CD14-positive monocyte (primary cell): ENCODE data around the gene PAWR. TPM values are rescaled to one million over a fixed set of nuclear protein-coding genes. Genes with fewer than 3 reads are reported as not detected.

ENCODE experiments used
- DNase-seq, 3 donors: peaks; one replicate each; pipeline ENCODE4 v3.0.0-alpha.2; 2011 to 2022
- H2AFZ ChIP-seq: 2 replicates; pipeline ENCODE4 v1.6.0; 2012; ENCODE audit warnings: mild to moderate bottlenecking, low read depth, low read length, inconsistent platforms; ENCODE audit not compliant: insufficient read depth, poor library complexity, severe bottlenecking
- H3K27ac ChIP-seq, 2 donors: 1 replicate in 1 of 2; 2 replicates in 1 of 2; pipeline ENCODE4 v1.5.1; 2012 to 2013; ENCODE audit warnings: low read length in 2 of 2, control low read depth in 1 of 2, inconsistent platforms in 1 of 2, low read depth in 1 of 2, mild to moderate bottlenecking in 1 of 2
- H3K27me3 ChIP-seq, 2 donors: one replicate each; pipeline versions ENCODE4 v1.6.0 to v1.6.1; 2011 to 2013; ENCODE audit warnings: low read length in 2 of 2; ENCODE audit not compliant: control insufficient read depth in 2 of 2, insufficient read depth in 2 of 2
- H3K36me3 ChIP-seq, 2 donors: replicated peaks in 1 of 2; 1 replicate in 1 of 2; 2 replicates in 1 of 2; pipeline versions ENCODE4 v1.5.1 to v1.6.1; 2012 to 2013; ENCODE audit warnings: low read length in 2 of 2, control low read depth in 1 of 2, inconsistent platforms in 1 of 2, mild to moderate bottlenecking in 1 of 2; ENCODE audit not compliant: insufficient read depth in 2 of 2, control insufficient read depth in 1 of 2
- H3K4me1 ChIP-seq, 2 donors: 1 replicate in 1 of 2; 2 replicates in 1 of 2; pipeline versions ENCODE4 v1.5.1 to v1.6.1; 2012 to 2013; ENCODE audit warnings: low read length in 2 of 2, control low read depth in 1 of 2, inconsistent platforms in 1 of 2, mild to moderate bottlenecking in 1 of 2, moderate library complexity in 1 of 2; ENCODE audit not compliant: insufficient read depth in 2 of 2, control insufficient read depth in 1 of 2
- H3K4me2 ChIP-seq: replicated peaks from 2 replicates; pipeline ENCODE3; 2012; ENCODE audit warnings: low read length, moderate library complexity, mild to moderate bottlenecking; ENCODE audit not compliant: poor library complexity, severe bottlenecking; ENCODE audit errors: extremely low read depth
- H3K4me3 ChIP-seq, 3 experiments: fragments of 200-600 bp in 1 of 3; sonication (generic) in 1 of 3; replicated peaks in 1 of 3; 1 replicate in 2 of 3; 2 replicates in 1 of 3; pipeline ENCODE4 v1.5.1; 2011 to 2013; ENCODE audit warnings: low read length in 3 of 3, mild to moderate bottlenecking in 3 of 3, control low read depth in 2 of 3, low read depth in 2 of 3, inconsistent platforms in 1 of 3, moderate library complexity in 1 of 3
- H3K79me2 ChIP-seq: 2 replicates; pipeline ENCODE4 v1.6.0; 2012; ENCODE audit warnings: mild to moderate bottlenecking, control low read depth, inconsistent platforms, low read length, moderate library complexity; ENCODE audit not compliant: insufficient read depth
- H3K9ac ChIP-seq: 2 replicates; pipeline ENCODE4 v1.6.0; 2017; ENCODE audit warnings: low read length, mild to moderate bottlenecking; ENCODE audit not compliant: insufficient read depth, poor library complexity, severe bottlenecking
- H3K9me3 ChIP-seq, 2 donors: replicated peaks in 1 of 2; 1 replicate in 1 of 2; 2 replicates in 1 of 2; pipeline versions ENCODE4 v1.5.1 to v1.6.1; 2012 to 2013; ENCODE audit warnings: low read length in 2 of 2, control low read depth in 1 of 2; ENCODE audit not compliant: control insufficient read depth in 1 of 2, insufficient read depth in 1 of 2
- H4K20me1 ChIP-seq: 2 replicates; pipeline ENCODE4 v1.6.0; 2012; ENCODE audit warnings: mild to moderate bottlenecking, low read length, control low read depth, moderate library complexity; ENCODE audit not compliant: insufficient read depth
- H3K27ac Mint-ChIP-seq, 7 donors: one replicate each; pipeline ENCODE4 v1.8.0; 2020; ENCODE audit warnings: mild to moderate bottlenecking in 7 of 7, mixed read lengths in 7 of 7, moderate library complexity in 6 of 7, inconsistent platforms in 2 of 7
- H3K27me3 Mint-ChIP-seq, 3 donors: one replicate each; pipeline ENCODE4 v1.8.0; 2021 to 2022; ENCODE audit warnings: low read depth in 3 of 3, mild to moderate bottlenecking in 3 of 3, mixed read lengths in 3 of 3, moderate library complexity in 3 of 3, inconsistent platforms in 1 of 3
- H3K36me3 Mint-ChIP-seq, 2 donors: one replicate each; pipeline ENCODE4 v1.8.0; 2020; ENCODE audit warnings: mixed read lengths in 2 of 2, inconsistent platforms in 1 of 2, mild to moderate bottlenecking in 1 of 2
- H3K4me1 Mint-ChIP-seq: one replicate; pipeline ENCODE4 v1.8.0; 2020; ENCODE audit warnings: mild to moderate bottlenecking, mixed read lengths
- H3K4me3 Mint-ChIP-seq, 2 donors: one replicate each; pipeline ENCODE4 v1.8.0; 2020; ENCODE audit warnings: mild to moderate bottlenecking in 2 of 2, mixed read lengths in 2 of 2, moderate library complexity in 1 of 2
- H3K9me3 Mint-ChIP-seq, 7 donors: one replicate each; pipeline ENCODE4 v1.8.0; 2020 to 2022; ENCODE audit warnings: mixed read lengths in 7 of 7, mild to moderate bottlenecking in 6 of 7, moderate library complexity in 6 of 7, inconsistent platforms in 2 of 7
- CTCF ChIP-seq: fragments of 200-600 bp; IDR thresholded peaks from one replicate; pipeline ENCODE4 v1.8.0; 2022; ENCODE audit warnings: antibody characterized with exemption, mild to moderate bottlenecking
- WGBS: methylation state at CpG from one replicate; pipeline ENCODE4 v1.1.5; 2013; ENCODE audit warnings: missing lambda C conversion rate; ENCODE audit not compliant: insufficient coverage; 5-methylcytosine and 5-hydroxymethylcytosine counted together
- intact Hi-C, 2 donors: fragments of 100-400 bp; cut with micrococcal nuclease; formaldehyde crosslinking; loops; one replicate each; pipeline versions ENCODE4 v1.15.0 to v1.15.1; 2023
- polyA plus RNA-seq, 3 donors: library from polyadenylated mRNA; depleted of rRNA in 1 of 3; unstranded in 2 of 3; stranded (reverse) in 1 of 3; fragments of 300-500 nt in 2 of 3; fragments of >200 nt in 1 of 3; fragmentation: Illumina TruSeq in 2 of 3; gene quantifications; 1 replicate in 2 of 3; 2 replicates in 1 of 3; pipeline ENCODE4 v1.2.3, GENCODE V29; 2012 to 2021

PAWR gene
- polyA plus RNA-seq, 3 donors = 0.03 TPM; not detected in 1

- intact Hi-C loops = no loop called here
- Histone ChIP-seq H3K79me2 (no peaks in the 10 kb centered on the region), H3K9me3 (no peaks in the 10 kb centered on the region), H3K4me2 (no peak overlapping the region), H2AFZ (no peak overlapping the region), H3K9ac (no peak overlapping the region), H4K20me1 (no peaks in the 10 kb centered on the region), H3K36me3 (no peaks in the 10 kb centered on the region), H3K27ac (no peak overlapping the region), H3K27me3 (no peaks in the 10 kb centered on the region), H3K4me1 (no peaks in the 10 kb centered on the region), H3K4me3 (no peak overlapping the region)
- no peak overlapping the region for H3K27ac Mint-ChIP-seq
- no peak for TF ChIP-seq CTCF
- no peaks in the 10 kb centered on the region for H3K9me3 Mint-ChIP-seq
- WGBS = 100% methylated on average over 1 of the region's 1 CpG
- H3K4me3 Mint-ChIP-seq = no peak overlapping the region
- no peaks in the 10 kb centered on the region for H3K36me3 Mint-ChIP-seq
- H3K27me3 Mint-ChIP-seq = no peaks in the 10 kb centered on the region
- no peaks in the 10 kb centered on the region for H3K4me1 Mint-ChIP-seq
- no peak for DNase-seq
These were observed 105.6 kb downstream of the PAWR start for GRCh38 chr12:79585147-79585546.

- H3K4me3 Mint-ChIP-seq = no peak overlapping the region
- no peaks in the 10 kb centered on the region for H3K4me1 ChIP-seq
- WGBS = 99% methylated on average over 21 of the region's 22 CpGs
- no peak for TF ChIP-seq CTCF
- H2AFZ ChIP-seq = no peak overlapping the region
- H3K4me2 ChIP-seq = no peak overlapping the region
- no peak for DNase-seq
- H3K9me3 ChIP-seq = peaks cover 11 to 37% of the 10 kb centered on the region in 2 donors
- no peak overlapping the region for H3K27ac ChIP-seq
- H3K27me3 Mint-ChIP-seq = peaks cover 0 to 4% (median 0%) of the 10 kb centered on the region in 3 donors
- no peak overlapping the region for H3K9ac ChIP-seq
- H4K20me1 ChIP-seq = no peaks in the 10 kb centered on the region
- H3K27me3 ChIP-seq = no peaks in the 10 kb centered on the region
- H3K9me3 Mint-ChIP-seq = peaks cover 13 to 49% (median 36%) of the 10 kb centered on the region in 7 donors
- no peaks in the 10 kb centered on the region for H3K36me3 Mint-ChIP-seq
- no peak overlapping the region for H3K27ac Mint-ChIP-seq
- H3K4me1 Mint-ChIP-seq = no peaks in the 10 kb centered on the region
- no peak overlapping the region for H3K4me3 ChIP-seq
- intact Hi-C loops = no loop called here
- H3K79me2 ChIP-seq = no peaks in the 10 kb centered on the region
- no peaks in the 10 kb centered on the region for H3K36me3 ChIP-seq
These were observed 116.9 kb downstream of the PAWR start for GRCh38 chr12:79573820-79574219.
